ENCODE results near the gene LIG4.

GRCh38 chr13:108230377-108230776, 15.0 kb upstream of the LIG4 start:
- no peak for TF ChIP-seq CTCF (IDR thresholded peaks at IDR 0.05; ENCODE audit: poor library complexity)
- TF ChIP-seq EZH2 (IDR thresholded peaks at IDR 0.05; ENCODE audit: borderline replicate concordance): no peak
- TF ChIP-seq EZH2phosphoT487 (IDR thresholded peaks at IDR 0.05; ENCODE audit: low read depth, severe bottlenecking, unreplicated experiment): no peak

All from hepatocyte (in vitro differentiated cells).